Spleen (tissue), 7 donors: ENCODE measurements around the gene CYP11A1.

ENCODE experiments used
- CTCF ChIP-seq, 11 experiments: fragments of 200-600 bp in 7 of 11; fragments of 450-650 bp in 4 of 11; sonication (generic) in 4 of 11; IDR thresholded peaks in 8 of 11; conservative IDR thresholded peaks in 3 of 11; 1 replicate in 7 of 11; 2 replicates in 4 of 11; pipeline versions ENCODE4 v1.4.0 to v1.8.0; 2016 to 2021; ENCODE audit warnings: antibody characterized with exemption in 11 of 11, inconsistent platforms in 4 of 11, mild to moderate bottlenecking in 1 of 11
- POLR2A ChIP-seq, 3 donors: fragments of 450-650 bp; IDR thresholded peaks; one replicate each; pipeline ENCODE4 v1.5.1; 2017; ENCODE audit warnings: antibody characterized with exemption in 3 of 3, mild to moderate bottlenecking in 1 of 3
- POLR2AphosphoS5 ChIP-seq, 3 donors: sonication (generic); formaldehyde crosslinking; IDR thresholded peaks; one replicate each; pipeline ENCODE4 v1.5.1; 2017; ENCODE audit warnings: antibody characterized with exemption in 3 of 3
- donor health status: DM: no; HTN: no; CAD: no; lungs with moderate emphysema.
- donor health status: DM: no; HTN: no; CAD: no.
- donor health status: DM: no; HTN: no; CAD: no.

- TF ChIP-seq POLR2AphosphoS5 (IDR thresholded peaks at IDR 0.05) (no peak), CTCF (IDR thresholded peaks at IDR 0.05 in 8 of 11, conservative IDR thresholded peaks at IDR 0.05 in 3 of 11) (no peak), POLR2A (IDR thresholded peaks at IDR 0.05) (no peak)
Measured at GRCh38 chr15:74318376-74319137, 48.9 kb downstream of the CYP11A1 start.
